ENCODE results near the gene TOP3A. TPM values are rescaled to one million over a fixed set of nuclear protein-coding genes. Genes with fewer than 3 reads are reported as not detected.

The TOP3A gene
- total RNA-seq, 1 experiment from 2014 or later, result 56.1 TPM

- TF ChIP-seq CDX4 (CRISPR knock-in tag; IDR thresholded peaks at IDR 0.05; ENCODE audit: borderline replicate concordance), result no peak
- no peak for TF ChIP-seq KAT7 (CRISPR knock-in tag; IDR thresholded peaks at IDR 0.05; ENCODE audit: borderline replicate concordance)
- TF ChIP-seq MYBL2 (CRISPR knock-in tag; IDR thresholded peaks at IDR 0.05), result no peak
- no peak for TF ChIP-seq SP1 (CRISPR knock-in tag; conservative IDR thresholded peaks at IDR 0.05)
These were observed 33.0 kb downstream of the TOP3A start (continued) for GRCh38 chr17:18281788-18282187.

- H3K27me3 Mint-ChIP-seq (ENCODE audit: low read depth), result no peaks in the 10 kb centered on the region
- H3K4me3 Mint-ChIP-seq, result no peak overlapping the region
- no peaks in the 10 kb centered on the region for H3K4me1 Mint-ChIP-seq
- no peak for DNase-seq (ENCODE audit: low spot score)
- ATAC-seq, result no peak
- ChIA-PET CTCF (interaction anchor here (1.2 kb wide), 1 partner anchor 63 kb away, joined by 3 read pairs; no protein-coding TSS in a partner anchor), POLR2A (no interaction called here)
- no peaks in the 10 kb centered on the region for H3K9me3 Mint-ChIP-seq
- TF ChIP-seq E2F1 (CRISPR knock-in tag; IDR thresholded peaks at IDR 0.05) (no peak), E2F5 (CRISPR knock-in tag; IDR thresholded peaks at IDR 0.05) (no peak), ZNF121 (CRISPR knock-in tag; IDR thresholded peaks at IDR 0.05) (no peak), CTCF (IDR thresholded peaks at IDR 0.05) (no peak), FOXP4 (CRISPR knock-in tag; IDR thresholded peaks at IDR 0.05) (no peak), MXD4 (CRISPR knock-in tag; IDR thresholded peaks at IDR 0.05; ENCODE audit: borderline replicate concordance) (no peak), FOXK1 (CRISPR knock-in tag; IDR thresholded peaks at IDR 0.05) (no peak), PRRX2 (CRISPR knock-in tag; IDR thresholded peaks at IDR 0.05) (no peak), GTF2I (CRISPR knock-in tag; conservative IDR thresholded peaks at IDR 0.05) (no peak), PREB (CRISPR knock-in tag; IDR thresholded peaks at IDR 0.05; ENCODE audit: borderline replicate concordance) (no peak), GABPB1 (CRISPR knock-in tag; IDR thresholded peaks at IDR 0.05) (no peak)
- H3K27ac Mint-ChIP-seq, result no peak overlapping the region
- peaks cover 79% of the 10 kb centered on the region for H3K36me3 Mint-ChIP-seq
These were observed 33.9 kb downstream of the TOP3A start for GRCh38 chr17:18280766-18281371.

GRCh38 chr17:18280249-18280648, 34.5 kb downstream of the TOP3A start:
- POLR2A ChIA-PET, result no interaction called here
- DNase-seq (ENCODE audit: low spot score) (no peak), ATAC-seq (no peak)
- Mint-ChIP-seq H3K27ac (no peak overlapping the region), H3K27me3 (ENCODE audit: low read depth) (no peaks in the 10 kb centered on the region), H3K9me3 (no peaks in the 10 kb centered on the region), H3K4me1 (no peaks in the 10 kb centered on the region), H3K36me3 (peaks cover 74% of the 10 kb centered on the region), H3K4me3 (no peak overlapping the region)
- CTCF ChIA-PET, result interaction anchor here (0.6 kb wide), 1 partner anchor 63 kb away, joined by 3 read pairs; no protein-coding TSS in a partner anchor
- TF ChIP-seq PRDM15 (CRISPR knock-in tag; IDR thresholded peaks at IDR 0.05), result no peak
- TF ChIP-seq ERG (CRISPR knock-in tag; IDR thresholded peaks at IDR 0.05), result no peak
- no peak for TF ChIP-seq KAT7 (CRISPR knock-in tag; IDR thresholded peaks at IDR 0.05; ENCODE audit: borderline replicate concordance)
- no peak for TF ChIP-seq IRF2 (CRISPR knock-in tag; IDR thresholded peaks at IDR 0.05; ENCODE audit: borderline replicate concordance, low read depth)

All from WTC11 (cell line).